ENCODE results near the gene TRABD2B.

GRCh38 chr1:47918257-47918867, 78.8 kb downstream of the TRABD2B start:
- no peak for TF ChIP-seq YY1 (IDR thresholded peaks at IDR 0.05; ENCODE audit: low read depth)
- TF ChIP-seq EP300 (IDR thresholded peaks at IDR 0.05; ENCODE audit: borderline replicate concordance) = no peak
